Activated CD4-positive, alpha-beta memory T cell treated with anti-CD3 and anti-CD28 coated beads, Interleukin-2, amount 10 ng/mL, durations not matched to agents 7 days and 5 days (primary cell): ENCODE measurements around the gene PRPSAP2. TPM values are rescaled to one million over a fixed set of nuclear protein-coding genes. Genes with fewer than 3 reads are reported as not detected.
"Not testable (repeated sequence)": the region's sequence is repeated elsewhere in the genome, so short reads cannot be mapped to it uniquely, and the experiment has no call there.

ENCODE experiments used
- CTCF ChIA-PET: fragments of 350-600 bp; sonication (Branson Sonifier 250); formaldehyde crosslinking; loops from one replicate; lab custom pipeline; 2021; ENCODE audit warnings: antibody characterized with exemption, inconsistent platforms; lab: Charles Lee
- POLR2A ChIA-PET: fragments of 350-600 bp; sonication (Branson Sonifier 250); formaldehyde crosslinking; loops from one replicate; lab custom pipeline; 2021; ENCODE audit warnings: antibody characterized with exemption; lab: Charles Lee
- DNase-seq: peaks from one replicate; pipeline ENCODE4 v3.0.0-alpha.2; 2020
- H3K27ac Mint-ChIP-seq: one replicate; pipeline ENCODE4 v1.8.0; 2021; ENCODE audit warnings: mild to moderate bottlenecking, mixed read lengths
- H3K27me3 Mint-ChIP-seq: one replicate; pipeline ENCODE4 v1.8.0; 2021; ENCODE audit warnings: mixed read lengths
- H3K36me3 Mint-ChIP-seq: one replicate; pipeline ENCODE4 v1.8.0; 2021; ENCODE audit warnings: low read depth, mixed read lengths
- H3K4me1 Mint-ChIP-seq: one replicate; pipeline ENCODE4 v1.8.0; 2021; ENCODE audit warnings: mixed read lengths
- H3K4me3 Mint-ChIP-seq: one replicate; pipeline ENCODE4 v1.8.0; 2021; ENCODE audit warnings: mild to moderate bottlenecking, mixed read lengths
- H3K9me3 Mint-ChIP-seq: one replicate; pipeline ENCODE4 v1.8.0; 2021; ENCODE audit warnings: mixed read lengths
- total RNA-seq, 2 experiments: library from RNA; stranded (reverse); gene quantifications; one replicate each; pipeline ENCODE4 v1.2.3, GENCODE V29; 2021

Gene PRPSAP2
- total RNA-seq, 2 experiments from 2014 or later = 36.0 to 36.6 TPM

DNA sequence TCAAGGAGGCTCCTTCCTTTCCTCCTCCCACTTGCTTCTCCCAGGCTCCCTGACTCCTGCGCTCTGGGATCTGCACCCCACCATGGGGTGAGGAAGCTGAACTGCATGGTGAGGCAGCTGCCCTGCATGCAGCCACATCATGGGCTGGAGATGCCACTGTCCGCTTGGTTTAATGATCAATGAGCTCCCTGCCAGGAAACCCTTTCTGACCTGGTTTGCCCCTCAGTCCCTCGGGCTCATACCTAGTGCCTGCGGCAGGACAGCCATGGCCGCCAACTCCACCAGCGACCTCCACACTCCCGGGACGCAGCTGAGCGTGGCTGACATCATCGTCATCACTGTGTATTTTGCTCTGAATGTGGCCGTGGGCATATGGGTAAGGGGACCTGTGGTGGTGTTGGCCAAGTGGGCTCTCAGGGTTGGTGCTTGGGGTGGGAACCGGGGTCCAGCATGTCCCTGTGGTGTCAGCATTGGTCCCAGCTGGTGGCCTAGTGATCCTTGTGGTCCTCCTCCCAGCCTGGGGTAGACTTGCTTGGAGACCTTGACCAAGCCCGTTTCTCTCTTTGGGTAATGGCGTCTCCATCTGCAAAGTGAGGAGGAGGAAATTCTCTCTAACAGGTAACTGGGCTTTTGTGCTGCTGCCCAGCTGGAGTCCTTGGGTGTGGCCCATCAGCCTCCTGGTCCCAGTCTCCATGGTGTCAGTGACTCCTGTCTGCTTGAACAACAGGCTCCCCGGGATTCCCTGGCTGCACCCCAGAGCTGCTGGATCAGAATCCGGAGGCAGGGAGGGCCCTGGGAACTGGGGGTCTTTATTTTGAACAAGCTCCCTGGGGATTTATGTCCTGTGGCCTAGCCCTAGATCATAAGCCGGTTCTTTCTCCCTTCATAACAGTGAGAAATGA lies 94.3 kb downstream of the PRPSAP2 start, which contains the start of gene SLC5A10:
Gene SLC5A10, plus strand, starts transcription at position 225 of the 902 bp plus-strand sequence. Its CDS starts 41 bp downstream, at position 266.
- DNase-seq = no peak
- POLR2A ChIA-PET = no interaction called here
- no peak within 1 kb of the TSS for H3K4me3 Mint-ChIP-seq
- CTCF ChIA-PET = no interaction called here
- H3K4me1 Mint-ChIP-seq = peaks cover 13% of the 10 kb centered on the region
- H3K36me3 Mint-ChIP-seq = no peaks in the 10 kb centered on the region
- no peaks in the 10 kb centered on the region for H3K9me3 Mint-ChIP-seq
- peaks cover 24% of the 10 kb centered on the region for H3K27me3 Mint-ChIP-seq
- H3K27ac Mint-ChIP-seq = no peak within 1 kb of the TSS

DNA sequence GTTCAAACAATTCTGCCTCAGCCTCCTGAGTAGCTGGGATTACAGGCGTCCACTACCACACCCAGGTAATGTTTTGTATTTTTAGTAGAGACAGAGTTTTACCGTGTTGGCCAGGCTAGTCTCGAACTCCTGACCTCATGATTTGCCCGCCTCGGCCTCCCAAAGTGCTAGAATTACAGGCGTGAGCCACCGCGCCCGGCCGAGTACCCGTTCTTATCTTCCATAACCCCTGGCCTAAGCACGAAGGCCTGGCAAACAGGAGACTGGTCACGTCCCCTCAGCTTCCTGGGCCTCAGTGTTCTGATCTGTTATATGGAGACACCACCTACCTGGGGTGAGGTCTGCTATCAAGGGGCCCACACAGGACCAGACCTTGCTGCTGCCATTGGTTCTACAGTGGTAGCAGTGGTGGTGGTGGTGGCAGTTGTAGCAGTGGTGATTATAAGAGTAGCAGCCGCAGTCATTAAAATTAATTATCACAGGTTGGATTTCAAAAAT lies 95.3 kb downstream of the PRPSAP2 start:
- Mint-ChIP-seq H3K4me3 (no peak overlapping the region), H3K4me1 (peaks cover 15% of the 10 kb centered on the region), H3K36me3 (no peaks in the 10 kb centered on the region), H3K27me3 (peaks cover 17% of the 10 kb centered on the region), H3K27ac (no peak overlapping the region), H3K9me3 (no peaks in the 10 kb centered on the region)
- no peak for DNase-seq
- POLR2A ChIA-PET = no interaction called here
- CTCF ChIA-PET = no interaction called here

- Mint-ChIP-seq H3K27me3 (peaks cover 17% of the 10 kb centered on the region), H3K36me3 (no peaks in the 10 kb centered on the region), H3K4me3 (no peak overlapping the region), H3K27ac (no peak overlapping the region), H3K4me1 (peaks cover 15% of the 10 kb centered on the region), H3K9me3 (no peaks in the 10 kb centered on the region)
- no peak for DNase-seq
- CTCF ChIA-PET = interaction anchor here (0.8 to 2.4 kb wide), 3 partner anchors 31 to 329 kb away, joined by 3 to 13 read pairs (median 3); no protein-coding TSS in a partner anchor
- POLR2A ChIA-PET = interaction anchor here (1.2 kb wide), 1 partner anchor 8 kb away, joined by 3 read pairs; no protein-coding TSS in a partner anchor
Observed at GRCh38 chr17:18954321-18954720, 96.4 kb downstream of the PRPSAP2 start.

GRCh38 chr17:18955009-18955408 lies 97.1 kb downstream of the PRPSAP2 start:
- POLR2A ChIA-PET = interaction anchor here (1.2 to 2.3 kb wide), 2 partner anchors 9 to 54 kb away, joined by 3 to 9 read pairs; no protein-coding TSS in a partner anchor
- CTCF ChIA-PET = interaction anchor here (0.8 to 2.4 kb wide), 6 partner anchors 19 to 329 kb away, joined by 3 to 13 read pairs (median 3); no protein-coding TSS in a partner anchor
- Mint-ChIP-seq H3K4me3 (no peak overlapping the region), H3K4me1 (peaks cover 15% of the 10 kb centered on the region), H3K36me3 (no peaks in the 10 kb centered on the region), H3K9me3 (no peaks in the 10 kb centered on the region), H3K27ac (no peak overlapping the region), H3K27me3 (peaks cover 13% of the 10 kb centered on the region)
- DNase-seq = no peak

- not testable (repeated sequence) for H3K9me3 Mint-ChIP-seq, H3K27ac Mint-ChIP-seq, H3K36me3 Mint-ChIP-seq, H3K4me3 Mint-ChIP-seq, H3K27me3 Mint-ChIP-seq, DNase-seq
- H3K4me1 Mint-ChIP-seq = peaks cover 17% of the 10 kb centered on the region
- CTCF ChIA-PET = interaction anchor here (1.1 to 2.4 kb wide), 3 partner anchors 21 to 330 kb away, joined by 3 to 13 read pairs (median 4); no protein-coding TSS in a partner anchor
- POLR2A ChIA-PET = interaction anchor here (1.3 to 2.3 kb wide), 2 partner anchors 24 to 55 kb away, joined by 3 to 9 read pairs; no protein-coding TSS in a partner anchor
Observed at GRCh38 chr17:18956021-18956420, 98.1 kb downstream of the PRPSAP2 start.

DNA sequence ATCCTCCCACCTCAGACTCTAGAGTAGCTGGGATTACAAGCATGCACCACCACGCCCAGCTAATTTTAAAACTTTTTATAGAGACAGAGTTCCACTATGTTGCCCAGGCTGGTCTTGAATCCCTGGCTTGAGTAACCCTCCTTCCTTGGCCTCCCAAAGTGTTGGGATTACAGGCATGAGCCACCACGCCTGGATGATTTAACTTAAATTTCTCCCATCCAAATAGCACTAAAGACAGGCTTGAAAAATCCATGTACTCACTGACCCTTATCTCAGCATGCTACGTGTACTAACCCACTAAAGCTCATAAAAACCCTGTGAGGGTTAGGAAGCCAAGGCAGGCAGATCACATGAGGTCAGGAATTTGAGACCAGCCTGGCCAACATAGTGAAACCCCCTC lies 98.7 kb downstream of the PRPSAP2 start:
- H3K27ac Mint-ChIP-seq = no peak overlapping the region
- POLR2A ChIA-PET = interaction anchor here (1.3 to 2.3 kb wide), 2 partner anchors 24 to 56 kb away, joined by 3 to 9 read pairs; no protein-coding TSS in a partner anchor

DNA sequence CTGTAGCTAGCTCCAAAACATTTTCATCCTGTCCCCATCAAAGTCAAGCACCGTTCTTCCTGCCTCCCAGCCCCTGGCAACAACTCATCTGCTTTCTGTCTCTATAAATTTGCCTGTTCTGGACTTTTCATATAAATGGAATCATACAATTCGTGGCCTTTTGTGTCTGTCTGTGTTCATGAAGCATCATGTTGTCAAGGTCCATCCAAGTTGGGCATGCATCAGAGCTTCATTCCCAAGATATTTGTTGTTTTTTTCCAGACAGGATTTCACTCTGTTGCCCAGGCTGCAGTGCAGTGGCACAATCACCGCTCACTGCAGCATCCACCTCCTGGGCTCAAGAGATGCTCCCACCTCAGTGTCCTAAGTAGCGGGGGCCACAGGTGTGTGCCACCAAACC lies 99.9 kb downstream of the PRPSAP2 start:
- Mint-ChIP-seq H3K9me3 (no peaks in the 10 kb centered on the region), H3K4me3 (no peak overlapping the region), H3K27me3 (peaks cover 6% of the 10 kb centered on the region), H3K27ac (no peak overlapping the region), H3K4me1 (peaks cover 20% of the 10 kb centered on the region), H3K36me3 (no peaks in the 10 kb centered on the region)
- CTCF ChIA-PET = no interaction called here
- POLR2A ChIA-PET = no interaction called here
- no peak for DNase-seq

More for the DNA sequence above, 98.7 kb downstream of the PRPSAP2 start:
- Mint-ChIP-seq H3K27me3 (peaks cover 6% of the 10 kb centered on the region), H3K36me3 (no peaks in the 10 kb centered on the region), H3K4me3 (no peak overlapping the region), H3K4me1 (peaks cover 17% of the 10 kb centered on the region), H3K9me3 (no peaks in the 10 kb centered on the region)
- CTCF ChIA-PET = interaction anchor here (2.4 kb wide), 1 partner anchor 331 kb away, joined by 13 read pairs; no protein-coding TSS in a partner anchor
- no peak for DNase-seq

GRCh38 chr17:18958611-18959010 lies 100.7 kb downstream of the PRPSAP2 start:
- Mint-ChIP-seq H3K27me3 (peaks cover 4% of the 10 kb centered on the region), H3K4me3 (no peak overlapping the region), H3K36me3 (no peaks in the 10 kb centered on the region), H3K4me1 (peaks cover 20% of the 10 kb centered on the region), H3K27ac (no peak overlapping the region), H3K9me3 (no peaks in the 10 kb centered on the region)
- ChIA-PET CTCF (interaction anchor here (1.0 kb wide), 1 partner anchor 9 kb away, joined by 3 read pairs; no protein-coding TSS in a partner anchor), POLR2A (no interaction called here)
- DNase-seq = no peak

DNA sequence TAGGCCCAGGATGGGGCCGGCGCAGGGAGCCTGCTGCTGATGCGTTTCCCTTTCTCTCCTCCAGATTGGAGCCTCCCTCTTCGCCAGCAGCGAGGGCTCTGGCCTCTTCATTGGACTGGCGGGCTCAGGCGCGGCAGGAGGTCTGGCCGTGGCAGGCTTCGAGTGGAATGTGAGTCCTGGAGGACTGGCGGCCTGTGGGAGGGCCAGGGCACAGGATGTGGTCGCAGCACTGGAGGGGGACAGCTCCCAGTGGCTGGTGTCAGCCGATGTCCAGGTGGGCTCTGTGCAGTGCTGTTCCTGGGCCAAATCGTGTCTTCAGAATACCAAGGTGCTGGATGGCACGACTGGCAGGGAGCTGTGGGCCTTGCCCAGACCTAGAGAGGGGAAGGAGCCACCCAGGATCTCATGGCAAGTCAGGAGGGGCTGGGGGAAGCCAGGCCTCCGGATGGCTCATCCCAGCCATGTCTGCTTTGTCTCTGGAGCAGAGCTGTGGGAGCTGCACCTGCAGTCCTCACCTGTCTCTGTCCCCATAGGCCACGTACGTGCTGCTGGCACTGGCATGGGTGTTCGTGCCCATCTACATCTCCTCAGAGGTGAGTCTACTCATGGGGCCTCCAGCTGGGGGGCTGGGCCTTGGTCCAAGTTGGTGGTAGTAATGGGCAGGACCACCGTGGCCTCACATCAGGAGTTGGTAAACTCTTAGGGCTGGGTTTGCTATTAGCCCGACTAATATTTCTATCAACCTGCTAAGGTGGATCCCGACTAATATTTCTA lies 101.3 kb downstream of the PRPSAP2 start:
- ChIA-PET CTCF (interaction anchor here (0.9 to 2.5 kb wide), 3 partner anchors 8 to 15 kb away, joined by 3 to 25 read pairs (median 3); no protein-coding TSS in a partner anchor), POLR2A (interaction anchor here (1.6 kb wide), 1 partner anchor 45 kb away, joined by 4 read pairs; the partner anchor contains the start of gene FAM83G)
- Mint-ChIP-seq H3K36me3 (no peaks in the 10 kb centered on the region), H3K9me3 (no peaks in the 10 kb centered on the region), H3K4me3 (no peak overlapping the region), H3K4me1 (peaks cover 18% of the 10 kb centered on the region), H3K27me3 (peaks cover 2% of the 10 kb centered on the region), H3K27ac (no peak overlapping the region)
- DNase-seq = no peak

GRCh38 chr17:18959845-18960240 lies 101.9 kb downstream of the PRPSAP2 start:
- no peaks in the 10 kb centered on the region for H3K36me3 Mint-ChIP-seq
- H3K27me3 Mint-ChIP-seq = peaks cover 2% of the 10 kb centered on the region
- POLR2A ChIA-PET = interaction anchor here (1.6 kb wide), 1 partner anchor 45 kb away, joined by 4 read pairs; the partner anchor contains the start of gene FAM83G
- no peak overlapping the region for H3K27ac Mint-ChIP-seq
- DNase-seq = no peak
- CTCF ChIA-PET = interaction anchor here (0.9 to 2.5 kb wide), 7 partner anchors 10 to 334 kb away, joined by 3 to 25 read pairs (median 9); partner anchors contain the start of genes FAM83G and PRPSAP2
- H3K4me1 Mint-ChIP-seq = peaks cover 15% of the 10 kb centered on the region
- no peak overlapping the region for H3K4me3 Mint-ChIP-seq
- no peaks in the 10 kb centered on the region for H3K9me3 Mint-ChIP-seq

GRCh38 chr17:18960241-18960665 lies 102.3 kb downstream of the PRPSAP2 start:
- Mint-ChIP-seq H3K36me3 (no peaks in the 10 kb centered on the region), H3K27me3 (peaks cover 2% of the 10 kb centered on the region), H3K4me3 (no peak overlapping the region), H3K27ac (no peak overlapping the region), H3K4me1 (peaks cover 12% of the 10 kb centered on the region), H3K9me3 (no peaks in the 10 kb centered on the region)
- ChIA-PET CTCF (interaction anchor here (1.1 to 2.5 kb wide), 13 partner anchors 14 to 334 kb away, joined by 4 to 25 read pairs (median 9); partner anchors contain the start of genes FAM83G and PRPSAP2), POLR2A (interaction anchor here (1.6 kb wide), 1 partner anchor 44 kb away, joined by 4 read pairs; the partner anchor contains the start of gene FAM83G)
- no peak for DNase-seq
